CD4-positive, alpha-beta T cell treated with Interleukin-15 for 1 hour (primary cell): ENCODE data around the gene FAM171A1.
"Not testable (repeated sequence)": the region's sequence is repeated elsewhere in the genome, so short reads cannot be mapped to it uniquely, and the experiment has no call there.

Experiments used
- DNase-seq: peaks from one replicate; pipeline ENCODE4 v3.0.0-alpha.2; 2020

FAM171A1 gene

DNA sequence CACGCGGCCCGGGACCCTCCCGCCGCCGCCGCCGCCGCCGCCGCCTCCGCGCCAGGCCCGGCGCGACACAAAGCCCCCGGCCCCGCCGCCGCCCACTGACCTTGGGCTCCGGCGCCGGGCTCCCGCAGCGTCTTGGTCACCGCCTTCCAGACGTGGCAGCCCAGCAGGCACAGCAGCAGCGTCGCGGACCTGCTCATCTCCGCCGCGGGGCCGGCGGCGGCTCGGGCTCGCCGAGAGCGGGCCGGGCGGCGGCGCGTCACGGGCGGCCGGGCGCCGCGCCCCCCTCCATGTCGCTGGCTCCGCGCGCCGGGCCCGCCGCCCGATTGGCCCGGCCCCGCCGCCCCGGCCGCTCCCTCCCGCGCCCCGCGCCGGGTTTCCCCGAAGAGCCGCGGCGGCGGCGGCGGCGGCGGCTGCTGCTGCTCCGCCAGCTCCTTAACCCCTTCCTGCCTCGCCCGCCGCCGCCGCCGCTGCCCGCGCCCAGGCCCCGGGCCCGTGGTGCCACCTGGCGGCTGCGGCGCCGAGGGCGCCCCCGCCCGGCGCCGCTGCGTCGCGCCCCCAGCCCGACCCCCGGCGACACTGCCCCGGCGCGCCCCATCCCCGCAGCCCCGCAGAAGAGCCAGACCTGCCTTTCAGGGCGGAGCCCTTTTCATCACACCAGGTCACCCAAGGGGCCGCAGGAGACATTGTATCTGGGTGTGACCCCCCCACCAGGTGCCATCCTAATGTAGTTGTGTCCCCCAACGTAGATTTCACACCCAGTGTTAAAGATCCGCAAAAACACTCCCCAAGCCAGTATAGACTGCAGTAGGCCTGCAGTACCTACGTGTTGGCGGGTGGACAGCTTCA is at the start of gene FAM171A1:
Gene FAM171A1 (minus strand): TSS at position 434 of the 846 bp plus-strand sequence. CDS start 237 bp downstream, at position 197.
- peak; percentile 61 for DNase-seq

DNA sequence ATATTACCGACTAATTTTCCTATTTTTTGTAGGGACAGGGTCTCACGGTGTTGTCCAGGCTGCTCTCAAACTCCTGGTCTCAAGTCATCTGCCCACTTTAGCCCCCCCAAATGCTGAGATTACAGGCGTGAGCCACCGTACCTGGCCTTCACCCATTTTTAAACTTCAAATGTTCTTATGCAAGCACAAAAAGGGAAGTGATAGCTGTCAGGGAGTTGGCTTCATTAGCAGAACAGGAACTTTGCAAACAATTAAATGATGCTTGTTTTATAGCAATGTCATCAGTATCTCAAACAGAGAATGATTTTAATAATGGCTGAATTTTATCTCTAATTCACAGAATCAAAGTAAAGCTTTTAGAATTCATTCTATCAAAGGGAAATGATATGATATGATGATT is 49.8 kb upstream of the FAM171A1 start:
- DNase-seq = no peak

DNA sequence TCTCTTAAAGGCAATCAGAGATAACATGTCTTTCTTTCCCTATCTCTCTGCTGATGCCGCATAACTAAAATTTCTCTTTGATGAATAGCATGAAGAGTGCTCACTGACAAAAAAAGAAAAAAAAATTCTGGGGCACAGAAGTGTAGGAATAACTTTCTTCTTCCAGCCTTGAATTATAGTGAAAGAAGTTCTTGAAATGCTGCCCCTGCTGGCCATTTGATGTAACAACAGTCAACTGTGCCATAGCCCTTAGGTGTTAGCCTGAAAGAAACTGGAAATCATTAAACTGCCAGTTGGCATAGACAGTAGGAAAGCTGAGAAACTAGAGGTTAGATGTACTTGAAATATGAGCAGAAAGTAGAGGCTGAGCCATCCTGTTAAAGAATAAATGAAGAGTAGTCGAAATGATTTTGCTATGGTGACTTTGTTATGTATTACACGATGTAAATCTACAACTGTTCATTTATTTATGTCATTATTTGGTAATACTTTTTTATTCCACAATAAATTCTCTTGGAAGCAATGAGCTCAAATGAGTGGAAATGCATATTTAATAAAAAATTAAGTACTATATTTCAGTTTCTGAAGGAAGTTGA is 48.3 kb upstream of the FAM171A1 start:
- DNase-seq = no peak

DNA sequence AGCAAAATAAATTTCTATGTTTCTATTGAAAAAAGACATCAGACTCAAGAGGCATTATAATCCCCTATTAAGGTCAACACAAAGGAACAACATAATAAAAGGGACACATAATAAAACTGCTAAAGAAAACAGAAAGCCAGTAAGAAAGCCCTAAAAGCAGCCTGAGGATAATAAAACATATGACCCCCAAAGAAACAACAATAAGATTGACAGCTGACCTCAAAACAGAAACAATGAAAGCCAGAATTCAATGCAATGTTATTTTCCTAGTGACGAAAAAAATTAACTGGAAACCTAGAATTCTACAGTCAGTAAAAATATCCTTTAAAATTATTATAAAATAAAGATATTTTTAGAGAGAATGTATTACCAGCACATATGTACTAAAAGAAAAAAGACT is 44.9 kb upstream of the FAM171A1 start:
- no peak for DNase-seq

DNA sequence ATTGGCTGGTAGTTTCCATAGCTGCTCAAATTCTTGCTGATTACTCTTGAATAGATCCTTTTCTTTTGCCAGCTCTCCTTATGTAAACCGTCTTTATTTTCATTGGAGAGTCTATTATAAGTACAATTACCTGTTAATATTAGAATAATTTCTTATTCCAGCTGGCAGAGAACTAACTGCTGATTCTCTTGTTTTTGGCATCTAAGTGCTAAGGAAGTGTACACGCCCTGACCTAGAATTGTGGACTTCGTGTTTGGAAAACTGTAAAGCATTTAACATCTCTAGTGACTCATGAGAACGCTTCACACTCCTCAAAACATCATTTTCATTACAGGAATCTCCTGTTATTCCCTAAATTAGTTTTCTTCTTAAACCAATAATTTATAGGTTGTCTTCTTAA is 39.9 kb upstream of the FAM171A1 start:
- DNase-seq = no peak

DNA sequence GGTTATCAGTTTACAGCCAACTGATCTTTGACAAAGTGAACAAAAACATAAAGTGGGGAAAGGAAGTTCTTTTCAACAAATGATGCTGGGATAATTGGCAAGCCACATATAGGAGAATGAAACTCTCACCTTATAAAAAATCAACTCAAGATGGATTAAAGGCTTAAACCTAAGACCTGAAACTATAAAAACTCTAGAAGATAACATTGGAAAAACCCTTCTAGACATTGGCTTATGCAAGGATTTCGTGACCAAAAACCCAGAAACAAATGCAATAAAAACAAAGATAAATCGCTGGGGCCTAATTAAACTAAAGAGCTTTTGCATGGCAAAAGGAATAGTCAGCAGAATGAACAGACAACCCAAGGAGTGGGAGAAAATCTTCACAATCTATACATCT is 38.3 kb upstream of the FAM171A1 start:
- DNase-seq = not testable (repeated sequence)

DNA sequence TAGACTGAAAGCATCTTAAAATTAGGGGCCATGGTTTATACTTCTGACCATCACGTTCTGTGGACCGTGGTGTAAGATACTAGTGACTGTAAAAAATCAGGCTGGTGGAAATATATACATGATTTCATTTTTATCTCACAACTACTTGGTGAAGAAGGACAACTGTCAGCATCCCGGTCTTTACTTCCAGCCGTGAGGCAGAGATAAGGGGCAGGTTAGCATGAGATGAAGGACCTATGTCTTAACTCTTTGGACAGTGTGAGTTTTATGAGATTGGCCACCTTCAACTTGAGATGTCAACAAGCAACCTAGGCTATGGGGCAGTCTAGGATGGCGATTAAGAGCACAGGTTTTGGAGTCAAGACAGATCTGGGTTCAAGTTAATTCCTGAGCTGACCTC is 37.5 kb upstream of the FAM171A1 start:
- DNase-seq = no peak

DNA sequence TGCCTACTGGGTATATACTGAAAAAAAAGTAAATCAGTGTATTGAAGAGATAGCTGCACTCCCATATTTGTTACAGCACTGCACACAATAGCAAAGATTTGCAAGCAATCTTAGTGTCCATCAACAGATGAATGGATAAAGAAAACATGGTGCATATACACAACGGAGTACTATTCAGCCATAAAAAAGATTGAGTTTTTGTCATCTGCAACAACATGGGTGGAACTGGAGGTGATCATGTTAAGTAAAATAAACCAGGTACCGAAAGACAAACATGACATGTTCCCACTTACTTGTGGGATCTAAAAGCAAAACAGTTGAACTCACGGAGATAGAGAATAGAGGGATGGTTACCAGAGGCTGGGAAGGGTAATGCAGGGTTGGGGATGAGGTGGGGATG is 34.2 kb upstream of the FAM171A1 start:
- no peak for DNase-seq

DNA sequence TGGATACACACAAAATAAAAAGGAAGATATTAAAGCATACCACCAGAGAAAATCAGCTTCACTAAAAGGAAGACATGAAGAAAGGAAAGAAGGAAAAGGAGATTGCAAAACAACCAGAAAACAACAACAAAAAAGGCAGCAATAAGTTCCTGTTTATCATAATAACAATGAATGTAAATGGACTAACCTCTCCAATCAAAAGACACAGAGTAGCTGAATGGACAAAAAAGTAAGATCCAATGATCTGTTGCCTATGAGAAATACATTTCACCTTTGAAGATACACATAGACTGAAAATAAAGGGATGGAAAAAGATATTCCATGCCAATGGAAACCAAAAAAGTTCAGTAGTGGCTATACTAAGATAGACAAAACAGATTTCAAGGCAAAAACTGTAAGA is 30.3 kb upstream of the FAM171A1 start:
- DNase-seq = no peak

DNA sequence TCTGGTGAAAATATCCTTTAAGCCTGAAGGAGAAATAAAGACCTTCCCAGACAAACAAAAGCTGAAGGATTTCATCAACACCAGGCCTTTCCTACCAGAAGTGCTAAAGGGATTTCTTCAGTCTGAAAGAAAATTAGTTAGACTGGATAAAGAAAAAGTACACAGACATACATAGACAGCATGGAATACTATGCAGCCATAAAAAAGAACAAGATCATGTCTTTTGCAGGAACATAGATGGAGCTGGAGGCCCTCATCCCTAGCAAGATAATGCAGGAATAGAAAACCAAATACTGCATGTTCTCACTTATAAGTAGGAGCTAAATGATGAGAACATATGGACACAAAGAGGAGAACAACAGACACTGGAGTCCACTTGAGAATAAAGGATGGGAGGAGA is 29.4 kb upstream of the FAM171A1 start:
- not testable (repeated sequence) for DNase-seq

DNA sequence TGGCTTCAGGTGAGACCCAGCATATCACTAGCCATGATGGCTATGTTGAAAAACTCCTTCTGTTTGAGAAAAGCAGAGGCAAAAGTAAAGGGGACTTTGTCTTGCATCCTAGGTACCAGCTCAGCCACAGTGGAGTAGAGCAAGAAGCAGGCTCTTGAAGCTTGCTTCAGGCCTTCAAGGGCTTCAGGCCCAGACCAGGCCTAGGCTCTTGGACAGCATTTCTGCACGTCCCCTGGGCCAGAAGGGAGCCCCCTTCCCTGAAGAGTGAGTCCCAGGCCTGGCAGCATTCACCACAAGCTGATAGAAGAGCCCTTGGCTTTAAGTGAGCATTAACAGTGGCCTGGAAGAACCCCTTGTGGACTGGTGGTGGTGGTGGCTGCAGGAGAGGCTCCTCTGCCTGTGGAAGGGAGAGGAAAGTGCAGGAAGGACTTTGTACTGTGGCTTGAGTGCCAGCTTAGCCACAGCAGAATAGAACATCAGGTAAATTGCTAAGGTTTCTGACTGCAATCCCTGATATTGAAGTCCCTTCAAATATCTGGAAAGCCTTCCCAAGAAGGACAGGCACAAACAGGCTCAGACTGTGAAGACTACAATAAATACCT is 28.1 kb upstream of the FAM171A1 start:
- DNase-seq = no peak

DNA sequence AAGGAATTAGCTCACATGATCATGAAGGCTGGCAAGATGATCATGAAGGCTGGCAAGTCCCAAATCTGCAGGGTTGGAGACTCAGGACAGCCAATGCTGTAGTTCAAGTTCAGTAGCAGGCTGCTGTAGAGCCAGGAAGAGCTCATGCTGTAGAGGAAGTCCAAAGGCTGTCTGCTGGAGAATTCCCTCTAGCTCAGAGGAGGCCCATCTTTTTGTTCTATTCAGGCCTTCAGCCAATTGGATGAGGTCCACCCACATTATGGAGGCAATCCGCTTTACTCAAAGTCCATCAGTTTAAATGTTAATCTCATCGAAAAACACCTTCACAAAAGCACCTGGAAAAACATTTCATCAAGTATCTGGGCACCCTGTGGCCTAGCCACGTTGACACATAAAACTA is 24.8 kb upstream of the FAM171A1 start:
- DNase-seq = no peak

DNA sequence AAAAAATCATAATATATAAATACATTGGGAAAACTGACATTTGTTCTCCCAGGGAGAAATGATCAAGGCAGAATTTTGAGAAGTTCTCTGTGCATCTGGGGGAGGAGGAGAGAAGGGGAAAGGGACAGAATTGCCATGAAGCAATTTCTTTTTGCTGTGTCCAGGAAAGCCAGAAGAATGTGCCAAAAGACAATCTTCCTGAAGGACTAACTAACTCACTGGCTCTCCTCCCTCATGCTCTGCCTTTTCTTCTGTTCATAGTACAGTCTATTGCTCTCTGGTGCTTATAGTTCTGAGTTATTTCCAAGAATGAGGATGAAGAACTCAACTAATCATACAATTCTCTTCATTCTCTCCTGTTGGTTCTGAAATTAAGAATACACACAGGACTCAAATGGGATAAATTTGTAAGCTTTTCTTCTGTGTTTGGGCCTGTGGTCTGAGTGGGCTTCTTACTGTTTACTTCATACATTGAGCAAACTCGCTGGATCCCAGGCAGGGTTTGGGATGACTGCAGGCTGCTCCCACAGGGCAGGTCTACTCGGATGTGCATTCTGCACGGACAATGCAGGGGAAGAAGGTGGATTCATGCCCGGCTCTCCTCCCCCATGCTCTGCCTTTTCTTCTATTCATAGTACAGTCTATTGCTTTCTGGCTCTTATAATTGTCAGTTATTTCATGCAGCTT is 22.2 kb upstream of the FAM171A1 start:
- DNase-seq = no peak

DNA sequence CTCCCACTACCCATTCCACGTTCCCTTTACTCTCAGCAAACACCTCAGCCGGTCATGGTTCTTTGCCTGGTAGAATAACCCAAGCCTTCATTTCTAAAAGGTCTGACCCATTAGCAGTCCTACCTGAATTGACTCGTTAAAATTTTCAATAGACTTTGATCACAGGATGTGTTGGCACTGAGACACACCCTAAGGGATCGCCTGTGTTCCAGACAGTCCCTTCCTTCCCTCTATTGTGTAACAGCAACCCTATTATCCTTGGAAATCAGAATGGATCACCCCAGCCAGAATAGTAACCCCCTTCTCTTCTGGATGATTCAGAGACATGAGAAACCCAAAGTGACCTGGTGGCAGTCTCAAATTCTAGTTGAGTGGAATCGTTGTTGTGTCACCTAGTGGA is 20.4 kb upstream of the FAM171A1 start:
- DNase-seq = no peak

DNA sequence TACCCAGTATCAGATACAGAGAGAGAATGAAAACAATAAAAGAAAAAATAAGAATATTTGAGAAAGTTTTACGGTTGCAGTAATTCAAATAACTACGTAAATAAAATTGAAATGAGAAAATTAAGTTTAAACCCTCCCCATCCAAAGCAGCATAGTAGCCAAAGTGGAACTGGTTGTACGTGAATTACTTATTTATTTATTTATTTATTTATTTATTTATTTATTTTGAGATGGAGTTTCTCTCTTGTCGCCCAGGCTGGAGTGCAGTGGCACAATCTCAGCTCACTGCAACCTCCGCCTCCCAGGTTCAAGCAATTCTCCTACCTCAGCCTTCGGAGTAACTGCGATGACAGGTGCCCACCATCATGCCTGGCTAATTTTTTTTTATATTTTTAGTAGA is 17.1 kb upstream of the FAM171A1 start:
- not testable (repeated sequence) for DNase-seq

DNA sequence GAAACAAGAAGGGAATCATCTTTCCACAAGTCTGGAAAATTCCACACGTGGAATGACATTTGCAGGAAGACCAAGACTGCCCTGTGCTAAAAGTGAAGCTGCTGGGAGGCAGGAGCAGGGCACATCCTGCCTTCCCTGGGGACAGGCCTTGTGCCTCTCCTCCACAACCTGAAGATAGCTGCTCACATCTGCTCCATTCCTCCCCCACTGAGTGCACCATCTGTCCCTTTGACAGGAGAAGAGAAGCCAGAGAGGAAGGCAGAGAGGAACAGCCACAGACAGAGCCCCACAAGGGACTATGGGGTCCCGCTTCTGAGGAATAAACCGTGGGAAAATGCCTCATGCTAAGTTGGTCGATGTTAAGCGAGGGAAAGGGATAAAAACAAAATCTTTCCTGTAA is 15.9 kb upstream of the FAM171A1 start:
- DNase-seq = no peak

DNA sequence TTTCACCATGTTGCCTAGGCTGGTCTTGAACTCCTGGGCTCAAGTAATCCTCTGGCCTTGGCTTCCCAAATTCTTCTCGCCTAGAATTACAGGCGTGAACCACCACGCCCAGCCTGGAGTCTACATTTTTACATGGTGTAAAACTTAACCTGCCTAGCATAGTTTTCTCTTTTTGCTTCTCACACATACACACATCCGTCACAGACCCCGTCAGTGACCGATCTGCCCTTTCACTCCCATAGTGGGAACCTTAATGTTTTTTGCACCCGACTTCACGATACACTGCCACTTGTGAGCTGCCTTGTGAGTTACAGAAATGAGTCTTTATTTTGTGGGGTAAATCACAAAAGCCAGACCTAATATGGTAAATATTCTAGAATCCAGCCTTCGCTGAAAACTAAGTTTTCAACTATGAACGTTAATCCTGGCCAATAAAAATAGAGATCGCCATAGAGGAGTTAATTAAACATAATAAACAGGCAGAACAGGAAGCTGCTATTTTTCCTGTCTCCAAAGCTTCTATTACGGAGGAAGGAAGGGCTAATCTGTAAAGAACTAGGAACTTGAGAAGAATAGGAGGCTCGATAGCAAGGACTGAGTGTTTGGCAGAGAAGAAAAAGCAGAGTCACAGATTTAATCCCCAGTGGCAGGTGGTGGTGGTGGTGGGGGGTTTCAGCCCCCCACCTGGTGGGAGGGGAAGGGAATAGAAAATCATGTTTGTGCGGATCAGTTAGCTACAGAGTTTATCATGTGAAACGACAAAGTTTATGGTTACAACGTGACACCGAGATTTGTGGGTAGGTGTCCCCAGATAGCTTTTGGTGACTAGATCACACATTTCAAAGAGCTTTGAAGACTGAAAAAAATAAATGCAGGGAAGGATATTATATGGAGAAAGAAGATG is 14.7 kb upstream of the FAM171A1 start:
- no peak for DNase-seq

DNA sequence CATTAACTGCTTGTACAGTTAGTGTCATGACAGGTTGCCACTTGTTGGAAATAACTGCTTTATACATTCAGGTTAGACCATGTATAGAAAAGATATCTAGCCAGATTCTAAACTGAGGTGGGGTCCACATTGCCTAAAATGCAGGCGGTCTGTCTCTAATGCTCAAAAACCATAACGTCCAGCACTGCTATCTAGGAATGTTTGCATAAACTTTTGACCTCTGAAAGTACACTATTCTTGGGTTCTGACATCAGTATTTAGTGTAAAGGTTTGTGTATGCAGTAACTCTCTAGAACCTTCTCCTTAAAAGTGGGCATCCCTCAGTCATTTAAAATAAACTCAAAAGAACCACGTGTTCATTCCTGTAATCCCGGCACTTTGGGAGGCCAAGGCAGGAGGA is 10.3 kb upstream of the FAM171A1 start:
- DNase-seq = no peak

DNA sequence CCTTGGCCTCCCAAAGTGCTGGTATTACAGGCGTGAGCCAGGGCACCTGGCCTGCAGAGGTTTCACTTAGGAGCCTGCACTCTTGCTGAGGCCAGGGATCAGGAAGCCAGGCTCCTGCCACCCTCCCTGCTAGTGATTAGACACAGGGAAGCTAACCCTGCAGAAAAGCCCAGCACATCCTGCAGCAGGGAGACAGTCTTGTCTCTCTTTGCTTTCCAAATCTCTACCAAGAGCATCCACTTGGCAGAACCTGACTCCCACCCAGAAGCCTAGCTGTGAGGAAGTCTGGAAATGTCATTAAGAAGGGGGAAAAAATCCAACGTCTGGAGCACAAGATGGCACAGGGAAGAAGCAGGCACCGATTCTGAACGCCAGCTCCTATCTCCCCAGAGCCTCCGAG is 8.0 kb upstream of the FAM171A1 start:
- DNase-seq = no peak

DNA sequence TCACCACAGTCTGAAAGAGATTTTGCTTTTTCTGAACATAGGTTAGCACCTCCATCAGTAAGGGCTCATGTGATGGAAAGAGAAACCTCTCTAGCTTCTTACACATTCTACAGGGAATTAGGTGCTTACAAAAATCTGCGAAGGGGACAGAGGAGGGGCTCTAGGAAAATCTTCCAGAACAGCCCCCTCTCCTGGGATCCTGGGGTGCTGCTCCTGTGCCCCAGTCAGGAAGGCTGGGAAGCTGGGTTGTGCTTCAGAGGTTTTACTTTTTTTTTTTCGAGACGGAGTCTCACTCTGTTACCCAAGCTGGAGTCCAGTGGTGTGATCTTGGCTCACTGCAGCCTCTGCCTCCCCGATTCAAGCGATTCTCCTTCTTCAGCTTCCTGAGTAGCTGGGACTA is 7.5 kb upstream of the FAM171A1 start:
- no peak for DNase-seq

DNA sequence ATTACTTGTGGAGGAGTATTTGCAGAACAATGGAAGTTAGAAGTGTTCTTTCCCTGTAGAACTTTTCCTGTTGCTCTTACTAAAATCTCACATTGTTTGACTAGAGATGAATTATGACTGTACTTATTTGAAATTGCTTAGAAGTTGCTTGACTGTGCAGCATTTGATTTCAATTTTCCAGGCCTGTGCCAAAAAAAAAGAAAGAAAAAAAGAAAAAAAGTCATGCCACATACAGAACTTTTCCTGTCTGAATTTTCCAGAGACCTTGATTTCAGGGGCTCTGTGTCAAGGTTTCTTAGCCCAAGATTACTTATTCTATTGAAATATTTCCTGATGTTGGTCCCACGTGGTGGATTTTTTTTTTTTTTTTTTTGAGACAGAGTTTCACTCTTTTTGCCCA is 3.5 kb upstream of the FAM171A1 start:
- DNase-seq = no peak

DNA sequence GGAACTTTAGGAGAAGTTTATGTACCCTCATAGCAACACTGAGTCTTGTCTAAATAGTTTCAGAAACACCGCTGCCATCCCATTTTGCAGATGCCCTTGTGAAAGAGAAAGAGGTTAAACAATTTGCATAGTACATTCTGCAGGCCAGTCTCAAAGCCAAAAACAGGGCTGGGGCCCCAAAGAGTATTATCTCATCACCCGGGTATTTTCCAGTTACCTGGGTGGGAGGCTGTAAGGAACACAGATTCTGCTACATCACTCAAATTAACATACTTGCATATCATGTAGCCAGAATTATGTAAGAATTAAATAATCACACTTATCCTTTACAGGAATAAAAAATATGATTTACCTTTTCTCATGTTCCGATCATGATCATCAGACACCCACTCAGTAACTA is 3.1 kb upstream of the FAM171A1 start:
- no peak for DNase-seq

DNA sequence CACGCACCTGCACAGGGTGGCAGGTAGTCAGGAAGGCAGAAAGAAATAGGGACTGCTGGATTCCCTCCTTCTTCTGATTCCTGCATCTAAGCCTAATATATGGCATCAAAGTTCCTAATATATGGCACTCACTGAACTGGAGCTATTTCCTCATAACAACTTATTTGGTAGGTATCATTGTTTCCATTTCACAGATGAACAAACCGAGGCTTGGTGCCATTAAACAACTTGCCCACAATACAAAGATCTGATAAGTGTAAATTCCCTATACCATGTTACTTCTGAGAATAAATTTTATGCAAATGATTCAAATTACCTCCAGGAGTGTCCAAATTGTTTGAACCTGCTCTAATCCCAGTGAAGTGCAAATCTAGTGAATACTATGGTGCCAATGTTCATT is 2.1 kb upstream of the FAM171A1 start:
- DNase-seq = no peak
